ENCODE data around the gene FOXI3. TPM values are rescaled to one million over a fixed set of nuclear protein-coding genes. Genes with fewer than 3 reads are reported as not detected.

Gene FOXI3
- under 0.01 TPM in 1 of 2 replicates, not detected in the other for total RNA-seq

DNA sequence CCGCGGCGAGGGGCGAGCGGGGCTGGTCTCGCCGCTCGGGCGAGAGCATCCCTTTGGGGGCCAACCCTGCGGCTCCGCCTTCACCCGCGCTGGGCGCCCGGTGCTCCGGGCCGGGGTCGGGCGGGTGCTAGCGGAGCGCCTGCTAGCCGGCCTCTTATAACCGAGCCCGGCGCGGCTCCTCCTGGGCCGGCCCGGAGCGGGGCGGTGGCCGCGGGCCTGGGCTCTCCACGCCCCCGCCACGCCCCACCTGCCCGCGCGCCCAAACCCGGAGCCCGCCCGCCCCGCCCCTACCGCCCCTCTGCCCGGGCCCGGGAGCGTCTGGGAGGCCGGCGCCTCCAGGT, at the start of gene FOXI3:
Gene FOXI3, minus strand, starts transcription at position 129 of the 341 bp plus-strand sequence. CDS start 158 bp downstream, outside the sequence.
- no peak for FAIRE-seq
- DNase-seq (ENCODE audit: low read depth) = no peak
- no peak within 1 kb of the TSS for H3K4me3 ChIP-seq (ENCODE audit: low read depth, low read length)
- H3K36me3 ChIP-seq (ENCODE audit: control insufficient read depth, insufficient read depth, low read length) = no peaks in the 10 kb centered on the region
- peaks cover 20% of the 10 kb centered on the region for H3K27me3 ChIP-seq (ENCODE audit: control insufficient read depth, insufficient read depth, low read length)
- TF ChIP-seq, protein P1, sequence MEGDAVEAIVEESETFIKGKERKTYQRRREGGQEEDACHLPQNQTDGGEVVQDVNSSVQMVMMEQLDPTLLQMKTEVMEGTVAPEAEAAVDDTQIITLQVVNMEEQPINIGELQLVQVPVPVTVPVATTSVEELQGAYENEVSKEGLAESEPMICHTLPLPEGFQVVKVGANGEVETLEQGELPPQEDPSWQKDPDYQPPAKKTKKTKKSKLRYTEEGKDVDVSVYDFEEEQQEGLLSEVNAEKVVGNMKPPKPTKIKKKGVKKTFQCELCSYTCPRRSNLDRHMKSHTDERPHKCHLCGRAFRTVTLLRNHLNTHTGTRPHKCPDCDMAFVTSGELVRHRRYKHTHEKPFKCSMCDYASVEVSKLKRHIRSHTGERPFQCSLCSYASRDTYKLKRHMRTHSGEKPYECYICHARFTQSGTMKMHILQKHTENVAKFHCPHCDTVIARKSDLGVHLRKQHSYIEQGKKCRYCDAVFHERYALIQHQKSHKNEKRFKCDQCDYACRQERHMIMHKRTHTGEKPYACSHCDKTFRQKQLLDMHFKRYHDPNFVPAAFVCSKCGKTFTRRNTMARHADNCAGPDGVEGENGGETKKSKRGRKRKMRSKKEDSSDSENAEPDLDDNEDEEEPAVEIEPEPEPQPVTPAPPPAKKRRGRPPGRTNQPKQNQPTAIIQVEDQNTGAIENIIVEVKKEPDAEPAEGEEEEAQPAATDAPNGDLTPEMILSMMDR (IDR thresholded peaks at IDR 0.05; ENCODE audit: insufficient read depth, low read length, severe bottlenecking) = no peak

DNA sequence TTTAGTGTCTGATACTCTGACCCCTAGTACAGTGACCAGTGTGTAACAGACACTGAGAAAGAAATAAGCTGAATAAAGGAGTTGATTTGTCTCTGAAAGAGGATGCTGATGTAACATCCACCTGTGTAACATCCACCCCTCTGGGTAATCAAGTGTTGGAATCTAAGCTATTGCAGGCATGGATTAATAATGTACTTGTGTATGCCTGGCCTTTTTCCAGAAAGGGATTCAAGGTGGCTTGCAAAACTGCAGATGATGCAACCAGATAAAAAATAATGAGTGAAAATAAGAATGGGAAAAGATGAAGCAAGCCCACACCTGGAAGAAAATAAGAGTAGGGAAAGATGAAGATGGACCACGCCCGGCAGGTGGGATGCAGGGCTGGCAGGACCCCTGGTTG, 48.2 kb upstream of the FOXI3 start:
- FAIRE-seq (no peak), DNase-seq (ENCODE audit: low read depth) (peak; percentile 80)
- no peaks in the 10 kb centered on the region for H3K27me3 ChIP-seq (ENCODE audit: control insufficient read depth, insufficient read depth, low read length)
- TF ChIP-seq, protein P1 (IDR thresholded peaks at IDR 0.05; ENCODE audit: insufficient read depth, low read length, severe bottlenecking) = no peak
- H3K4me3 ChIP-seq (ENCODE audit: low read depth, low read length) = no peak overlapping the region
- no peaks in the 10 kb centered on the region for H3K36me3 ChIP-seq (ENCODE audit: control insufficient read depth, insufficient read depth, low read length)

DNA sequence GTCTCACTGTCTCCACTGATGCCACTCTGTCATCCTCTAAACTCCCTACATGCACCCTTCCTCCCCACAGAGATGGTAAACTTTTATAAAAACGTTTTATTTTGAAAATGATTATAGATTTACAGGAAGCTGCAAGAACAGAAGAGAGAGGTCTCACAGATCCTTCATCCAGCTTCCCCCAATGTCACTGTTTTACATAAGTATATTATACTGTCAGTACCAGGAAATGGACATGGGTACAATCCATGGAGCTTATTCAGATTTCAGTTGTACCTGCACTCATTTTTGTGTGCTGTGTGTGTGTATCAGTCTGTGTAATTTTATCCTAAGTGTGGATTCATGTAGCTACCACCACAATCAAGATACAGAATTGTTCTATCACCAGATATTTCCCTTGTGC, 46.7 kb upstream of the FOXI3 start:
- TF ChIP-seq, protein P1 (IDR thresholded peaks at IDR 0.05; ENCODE audit: insufficient read depth, low read length, severe bottlenecking) = no peak
- H3K27me3 ChIP-seq (ENCODE audit: control insufficient read depth, insufficient read depth, low read length) = no peaks in the 10 kb centered on the region
- no peak overlapping the region for H3K4me3 ChIP-seq (ENCODE audit: low read depth, low read length)
- no peak for FAIRE-seq
- DNase-seq (ENCODE audit: low read depth) = no peak
- H3K36me3 ChIP-seq (ENCODE audit: control insufficient read depth, insufficient read depth, low read length) = no peaks in the 10 kb centered on the region

DNA sequence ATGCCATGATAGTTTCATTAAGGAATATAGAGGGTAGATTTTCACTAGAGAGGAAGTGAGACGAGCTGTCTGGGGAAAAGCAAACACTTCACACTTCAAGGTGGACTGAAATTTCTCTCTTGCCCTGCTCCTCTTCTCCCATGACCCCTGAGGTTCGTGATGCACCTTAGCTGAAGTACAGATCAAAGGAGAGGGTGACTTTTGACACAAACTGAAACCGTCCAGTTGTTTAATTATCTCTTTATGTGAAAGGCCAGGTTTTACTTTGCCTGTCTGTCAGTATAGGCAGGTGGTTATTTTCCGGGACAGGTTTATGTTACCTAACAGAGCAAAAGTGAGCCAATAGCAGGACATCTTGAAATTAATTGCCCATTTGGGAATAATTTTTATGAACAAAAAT, 41.0 kb upstream of the FOXI3 start:
- DNase-seq (ENCODE audit: low read depth) = no peak
- Histone ChIP-seq H3K27me3 (ENCODE audit: control insufficient read depth, insufficient read depth, low read length) (no peaks in the 10 kb centered on the region), H3K36me3 (ENCODE audit: control insufficient read depth, insufficient read depth, low read length) (no peaks in the 10 kb centered on the region), H3K4me3 (ENCODE audit: low read depth, low read length) (no peak overlapping the region)
- no peak for FAIRE-seq
- TF ChIP-seq, protein P1 (IDR thresholded peaks at IDR 0.05; ENCODE audit: insufficient read depth, low read length, severe bottlenecking) = no peak

GRCh38 chr2:88492002-88492401, 39.5 kb upstream of the FOXI3 start:
- peak; percentile 60 for DNase-seq (ENCODE audit: low read depth)
- no peaks in the 10 kb centered on the region for H3K36me3 ChIP-seq (ENCODE audit: control insufficient read depth, insufficient read depth, low read length)
- no peaks in the 10 kb centered on the region for H3K27me3 ChIP-seq (ENCODE audit: control insufficient read depth, insufficient read depth, low read length)
- no peak overlapping the region for H3K4me3 ChIP-seq (ENCODE audit: low read depth, low read length)
- FAIRE-seq = no peak
- TF ChIP-seq, protein P1 (IDR thresholded peaks at IDR 0.05; ENCODE audit: insufficient read depth, low read length, severe bottlenecking) = no peak

GRCh38 chr2:88489181-88489580, 36.7 kb upstream of the FOXI3 start:
- no peak for DNase-seq (ENCODE audit: low read depth)
- no peak overlapping the region for H3K4me3 ChIP-seq (ENCODE audit: low read depth, low read length)
- FAIRE-seq = no peak
- H3K27me3 ChIP-seq (ENCODE audit: control insufficient read depth, insufficient read depth, low read length) = no peaks in the 10 kb centered on the region
- TF ChIP-seq, protein P1 (IDR thresholded peaks at IDR 0.05; ENCODE audit: insufficient read depth, low read length, severe bottlenecking) = no peak
- no peaks in the 10 kb centered on the region for H3K36me3 ChIP-seq (ENCODE audit: control insufficient read depth, insufficient read depth, low read length)

Data from bronchial epithelial cell (primary cell).